HG03571 (cell line): Measurements from ENCODE around the gene NDUFB1.

Experiments
- ATAC-seq: cut with Tn5 transposase; IDR thresholded peaks from one replicate; pipeline ENCODE4 v1.9.1; 2021; ENCODE audit not compliant: unreplicated experiment

The NDUFB1 gene

DNA sequence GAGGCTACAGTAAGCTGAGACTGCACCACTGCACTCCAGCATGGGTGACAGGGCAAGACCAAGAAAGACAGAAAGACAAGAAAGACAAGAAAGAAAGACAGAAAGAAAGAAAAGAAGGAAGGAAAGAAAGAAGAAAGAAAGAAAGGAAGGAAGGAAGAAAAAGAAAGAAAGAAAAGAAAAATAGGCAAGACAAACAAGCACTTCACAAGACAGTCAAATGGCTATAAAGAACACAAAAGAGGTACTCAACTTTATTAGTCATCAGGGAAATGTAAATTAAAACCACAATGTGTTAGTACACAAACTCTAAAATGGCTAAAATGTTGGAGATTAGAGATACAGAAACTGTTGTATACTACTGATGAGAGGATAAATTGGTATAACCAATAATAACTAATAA lies 21.7 kb downstream of the NDUFB1 start:
- no peak for ATAC-seq

DNA sequence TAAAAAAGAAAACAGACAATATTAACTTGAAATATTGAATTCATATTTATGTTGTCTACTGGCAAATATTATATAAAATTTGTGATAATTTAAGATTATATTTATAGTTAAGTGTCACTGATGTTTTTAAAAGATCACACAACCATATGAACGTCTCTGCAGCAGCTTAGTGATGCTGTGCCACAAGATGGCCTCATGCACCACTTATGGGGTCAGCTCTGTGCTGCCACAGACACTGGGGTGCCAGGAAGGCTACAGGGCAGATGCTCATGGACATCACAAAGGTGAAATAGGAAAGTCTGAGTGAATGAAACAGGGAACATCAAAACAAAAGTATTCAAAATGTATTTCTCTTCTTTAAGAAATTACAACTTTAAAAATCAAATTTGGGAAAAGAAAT lies 28.2 kb downstream of the NDUFB1 start:
- no peak for ATAC-seq

DNA sequence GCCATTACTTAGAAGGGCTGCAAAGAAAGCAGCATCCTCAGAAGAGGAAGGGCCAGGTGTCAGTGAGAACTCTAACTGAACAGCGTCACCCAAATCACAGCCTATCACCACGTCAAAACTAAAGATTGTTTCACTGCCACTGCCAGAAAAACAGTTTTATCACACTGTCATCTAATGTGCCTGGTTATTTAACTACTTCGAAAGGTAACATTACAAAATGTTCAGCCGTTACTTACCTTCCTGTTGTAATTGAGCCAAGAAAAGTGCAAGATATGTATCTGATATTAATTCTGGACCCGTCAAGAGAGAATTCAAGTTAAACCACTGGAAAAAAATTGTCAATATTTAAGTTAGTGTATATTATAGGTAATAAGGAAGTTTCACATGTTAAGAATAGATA lies 33.0 kb downstream of the NDUFB1 start:
- ATAC-seq: no peak

DNA sequence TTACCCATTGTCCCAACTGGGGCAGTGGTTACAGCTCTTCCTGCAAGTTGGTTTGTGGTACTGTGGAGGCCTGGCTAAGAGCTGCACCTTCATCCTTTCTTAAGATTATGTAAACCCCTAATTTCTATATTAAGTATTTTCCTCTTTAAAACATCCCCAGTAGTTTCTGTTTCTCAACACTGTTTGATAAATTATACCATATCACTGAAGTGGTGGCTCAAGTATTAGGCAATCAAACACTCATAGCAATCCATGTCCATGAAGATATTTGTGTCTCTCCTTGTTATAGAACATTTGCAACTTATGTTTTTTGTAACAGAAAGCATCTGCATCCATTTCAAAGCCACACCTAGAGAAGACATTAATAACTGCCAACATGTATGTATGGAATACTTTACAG lies 47.0 kb downstream of the NDUFB1 start:
- no peak for ATAC-seq
